ENCODE data around the gene XPC.

Gene XPC

GRCh38 chr3:14152233-14152962, 26.0 kb downstream of the XPC start:
- Mint-ChIP-seq H3K4me1 (ENCODE audit: low read depth) (peaks cover 2% of the 10 kb centered on the region), H3K4me3 (no peak overlapping the region), H3K9me3 (no peaks in the 10 kb centered on the region), H3K36me3 (ENCODE audit: low read depth) (peaks cover 42% of the 10 kb centered on the region), H3K27me3 (ENCODE audit: low read depth) (no peaks in the 10 kb centered on the region), H3K27ac (no peak overlapping the region)

GRCh38 chr3:14151471-14152083, 26.8 kb downstream of the XPC start:
- no peak overlapping the region for H3K27ac Mint-ChIP-seq
- H3K4me3 Mint-ChIP-seq, result no peak overlapping the region
- H3K4me1 Mint-ChIP-seq (ENCODE audit: low read depth), result peaks cover 2% of the 10 kb centered on the region
- no peaks in the 10 kb centered on the region for H3K27me3 Mint-ChIP-seq (ENCODE audit: low read depth)
- H3K36me3 Mint-ChIP-seq (ENCODE audit: low read depth), result peaks cover 35% of the 10 kb centered on the region
- no peaks in the 10 kb centered on the region for H3K9me3 Mint-ChIP-seq

GRCh38 chr3:14150491-14151230, 27.7 kb downstream of the XPC start:
- H3K4me3 Mint-ChIP-seq, result no peak overlapping the region
- peaks cover 3% of the 10 kb centered on the region for H3K4me1 Mint-ChIP-seq (ENCODE audit: low read depth)
- H3K27me3 Mint-ChIP-seq (ENCODE audit: low read depth), result no peaks in the 10 kb centered on the region
- H3K9me3 Mint-ChIP-seq, result no peaks in the 10 kb centered on the region
- H3K36me3 Mint-ChIP-seq (ENCODE audit: low read depth), result peaks cover 30% of the 10 kb centered on the region
- H3K27ac Mint-ChIP-seq, result peak overlapping the region; percentile 63

- H3K36me3 Mint-ChIP-seq (ENCODE audit: low read depth), result peaks cover 32% of the 10 kb centered on the region
- H3K27ac Mint-ChIP-seq, result no peak overlapping the region
- no peaks in the 10 kb centered on the region for H3K27me3 Mint-ChIP-seq (ENCODE audit: low read depth)
- H3K9me3 Mint-ChIP-seq, result no peaks in the 10 kb centered on the region
- H3K4me1 Mint-ChIP-seq (ENCODE audit: low read depth), result peaks cover 6% of the 10 kb centered on the region
- H3K4me3 Mint-ChIP-seq, result no peak overlapping the region
Measured at GRCh38 chr3:14150078-14150477, 28.3 kb downstream of the XPC start.

GRCh38 chr3:14148041-14148985, 30.1 kb downstream of the XPC start:
- Mint-ChIP-seq H3K4me1 (ENCODE audit: low read depth) (peaks cover 20% of the 10 kb centered on the region), H3K27ac (no peak overlapping the region), H3K27me3 (ENCODE audit: low read depth) (no peaks in the 10 kb centered on the region), H3K9me3 (no peaks in the 10 kb centered on the region), H3K36me3 (ENCODE audit: low read depth) (peaks cover 22% of the 10 kb centered on the region), H3K4me3 (no peak overlapping the region)

- H3K27me3 Mint-ChIP-seq (ENCODE audit: low read depth), result no peaks in the 10 kb centered on the region
- peaks cover 25% of the 10 kb centered on the region for H3K4me1 Mint-ChIP-seq (ENCODE audit: low read depth)
- H3K9me3 Mint-ChIP-seq, result no peaks in the 10 kb centered on the region
- no peak overlapping the region for H3K4me3 Mint-ChIP-seq
- H3K27ac Mint-ChIP-seq, result peak overlapping the region; percentile 71
- H3K36me3 Mint-ChIP-seq (ENCODE audit: low read depth), result peaks cover 20% of the 10 kb centered on the region
Measured at GRCh38 chr3:14147617-14148016, 30.8 kb downstream of the XPC start.

GRCh38 chr3:14147066-14147435, 31.4 kb downstream of the XPC start:
- H3K27me3 Mint-ChIP-seq (ENCODE audit: low read depth), result no peaks in the 10 kb centered on the region

GRCh38 chr3:14146381-14147065, 31.9 kb downstream of the XPC start:
- H3K9me3 Mint-ChIP-seq, result no peaks in the 10 kb centered on the region
- peaks cover 29% of the 10 kb centered on the region for H3K36me3 Mint-ChIP-seq (ENCODE audit: low read depth)
- H3K27ac Mint-ChIP-seq, result peak overlapping the region; percentile 23
- peaks cover 35% of the 10 kb centered on the region for H3K4me1 Mint-ChIP-seq (ENCODE audit: low read depth)
- H3K4me3 Mint-ChIP-seq, result no peak overlapping the region
- H3K27me3 Mint-ChIP-seq (ENCODE audit: low read depth), result no peaks in the 10 kb centered on the region

More at GRCh38 chr3:14147066-14147435, 31.4 kb downstream of the XPC start:
- peak overlapping the region; percentile 71 for H3K27ac Mint-ChIP-seq
- peaks cover 31% of the 10 kb centered on the region for H3K4me1 Mint-ChIP-seq (ENCODE audit: low read depth)
- H3K9me3 Mint-ChIP-seq, result no peaks in the 10 kb centered on the region
- H3K4me3 Mint-ChIP-seq, result no peak overlapping the region
- H3K36me3 Mint-ChIP-seq (ENCODE audit: low read depth), result peaks cover 24% of the 10 kb centered on the region

- Mint-ChIP-seq H3K27me3 (ENCODE audit: low read depth) (no peaks in the 10 kb centered on the region), H3K9me3 (no peaks in the 10 kb centered on the region), H3K4me1 (ENCODE audit: low read depth) (peaks cover 37% of the 10 kb centered on the region), H3K27ac (peak overlapping the region; percentile 72), H3K4me3 (no peak overlapping the region), H3K36me3 (ENCODE audit: low read depth) (peaks cover 30% of the 10 kb centered on the region)
Measured at GRCh38 chr3:14145670-14146380, 32.6 kb downstream of the XPC start.

GRCh38 chr3:14145236-14145635, 33.2 kb downstream of the XPC start:
- peaks cover 37% of the 10 kb centered on the region for H3K4me1 Mint-ChIP-seq (ENCODE audit: low read depth)
- peaks cover 26% of the 10 kb centered on the region for H3K36me3 Mint-ChIP-seq (ENCODE audit: low read depth)
- peak overlapping the region; percentile 92 for H3K27ac Mint-ChIP-seq
- H3K9me3 Mint-ChIP-seq, result no peaks in the 10 kb centered on the region
- no peaks in the 10 kb centered on the region for H3K27me3 Mint-ChIP-seq (ENCODE audit: low read depth)
- no peak overlapping the region for H3K4me3 Mint-ChIP-seq

- peaks cover 26% of the 10 kb centered on the region for H3K36me3 Mint-ChIP-seq (ENCODE audit: low read depth)
Measured at GRCh38 chr3:14144423-14145075, 33.9 kb downstream of the XPC start.

GRCh38 chr3:14143271-14144225, 34.9 kb downstream of the XPC start:
- Mint-ChIP-seq H3K27ac (peak overlapping the region; percentile 92), H3K27me3 (ENCODE audit: low read depth) (no peaks in the 10 kb centered on the region), H3K4me3 (no peak overlapping the region), H3K36me3 (ENCODE audit: low read depth) (peaks cover 29% of the 10 kb centered on the region), H3K4me1 (ENCODE audit: low read depth) (peaks cover 37% of the 10 kb centered on the region), H3K9me3 (no peaks in the 10 kb centered on the region)

More at GRCh38 chr3:14144423-14145075, 33.9 kb downstream of the XPC start:
- Mint-ChIP-seq H3K4me3 (peak overlapping the region; percentile 54), H3K4me1 (ENCODE audit: low read depth) (peaks cover 37% of the 10 kb centered on the region), H3K27ac (peak overlapping the region; percentile 92), H3K27me3 (ENCODE audit: low read depth) (no peaks in the 10 kb centered on the region), H3K9me3 (no peaks in the 10 kb centered on the region)

Data from T-helper 1 cell treated with Interleukin-12 subunit alpha and Interleukin-12 subunit beta and Interleukin-4 antibody, amounts not matched to agents 30 μg/mL and 1 μg/mL, for 36 hours (primary cell).